ENCODE results near the gene RGS6. TPM values are rescaled to one million over a fixed set of nuclear protein-coding genes. Genes with fewer than 3 reads are reported as not detected.

Gene RGS6
- total RNA-seq, 1 donor from 2014 or later = 1.6 TPM

- no peak for TF ChIP-seq CTCF (conservative IDR thresholded peaks at IDR 0.05)
- Mint-ChIP-seq H3K9me3 (no peaks in the 10 kb centered on the region), H3K4me1 (ENCODE audit: unreplicated experiment) (no peaks in the 10 kb centered on the region), H3K4me3 (no peak overlapping the region), H3K36me3 (no peaks in the 10 kb centered on the region), H3K27ac (no peak overlapping the region), H3K27me3 (no peaks in the 10 kb centered on the region)
- no peak for DNase-seq (ENCODE audit: extremely low spot score, unreplicated experiment)
These were observed 444.8 kb downstream of the RGS6 start for GRCh38 chr14:72377016-72377415.

DNA sequence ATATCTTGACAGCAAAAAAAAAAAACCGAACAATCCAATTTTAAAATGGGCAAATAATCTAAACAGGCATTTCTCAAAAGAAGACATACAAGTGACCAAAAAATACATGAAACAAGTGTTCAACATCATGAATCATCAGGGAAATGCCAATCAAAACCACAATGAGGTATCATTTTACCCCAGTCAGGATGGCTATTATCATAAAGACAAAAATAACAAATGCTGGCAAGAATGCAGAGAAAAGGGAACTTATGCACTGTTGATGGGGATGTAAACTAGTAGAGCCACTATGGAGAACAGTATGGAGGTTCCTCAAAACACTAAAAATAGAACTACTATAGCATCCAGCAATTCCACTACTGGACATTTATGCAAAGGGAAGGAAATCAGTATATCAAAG is 448.2 kb downstream of the RGS6 start:
- no peaks in the 10 kb centered on the region for H3K9me3 Mint-ChIP-seq

DNA sequence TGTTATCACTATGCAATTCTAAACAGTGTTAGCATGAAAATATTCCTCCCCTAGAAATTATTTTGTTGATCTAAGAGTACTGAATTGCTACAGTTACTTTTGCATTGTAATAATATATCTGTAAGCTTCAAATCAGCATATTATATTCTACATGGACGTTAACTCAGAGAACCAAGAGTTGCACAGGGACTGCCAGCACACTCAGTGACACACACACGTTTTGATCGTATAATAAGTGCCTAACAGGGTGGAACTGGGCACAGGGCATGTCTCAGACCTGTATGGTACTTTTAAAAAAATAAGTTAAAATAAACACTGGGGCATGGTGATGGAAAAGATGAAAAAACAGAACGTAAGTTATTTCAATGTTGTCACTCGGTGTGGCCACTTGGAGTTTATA is 451.6 kb downstream of the RGS6 start:
- Mint-ChIP-seq H3K9me3 (no peaks in the 10 kb centered on the region), H3K27ac (no peak overlapping the region), H3K4me3 (no peak overlapping the region), H3K27me3 (peaks cover 1% of the 10 kb centered on the region), H3K36me3 (no peaks in the 10 kb centered on the region), H3K4me1 (ENCODE audit: unreplicated experiment) (no peaks in the 10 kb centered on the region)
- DNase-seq (ENCODE audit: extremely low spot score, unreplicated experiment) = no peak
- TF ChIP-seq CTCF (conservative IDR thresholded peaks at IDR 0.05) = no peak

More for the DNA sequence above, 448.2 kb downstream of the RGS6 start:
- TF ChIP-seq CTCF (conservative IDR thresholded peaks at IDR 0.05) = no peak
- Mint-ChIP-seq H3K4me1 (ENCODE audit: unreplicated experiment) (no peaks in the 10 kb centered on the region), H3K27me3 (no peaks in the 10 kb centered on the region), H3K27ac (no peak overlapping the region), H3K36me3 (no peaks in the 10 kb centered on the region), H3K4me3 (no peak overlapping the region)
- DNase-seq (ENCODE audit: extremely low spot score, unreplicated experiment) = no peak

GRCh38 chr14:72387726-72388125 is 455.5 kb downstream of the RGS6 start:
- Mint-ChIP-seq H3K27ac (no peak overlapping the region), H3K36me3 (no peaks in the 10 kb centered on the region), H3K9me3 (no peaks in the 10 kb centered on the region), H3K4me3 (no peak overlapping the region), H3K27me3 (peaks cover 6% of the 10 kb centered on the region), H3K4me1 (ENCODE audit: unreplicated experiment) (no peaks in the 10 kb centered on the region)
- no peak for DNase-seq (ENCODE audit: extremely low spot score, unreplicated experiment)
- no peak for TF ChIP-seq CTCF (conservative IDR thresholded peaks at IDR 0.05)

GRCh38 chr14:72389200-72389599 is 457.0 kb downstream of the RGS6 start:
- no peak for DNase-seq (ENCODE audit: extremely low spot score, unreplicated experiment)
- no peaks in the 10 kb centered on the region for H3K36me3 Mint-ChIP-seq
- H3K9me3 Mint-ChIP-seq = peaks cover 8% of the 10 kb centered on the region
- no peak overlapping the region for H3K27ac Mint-ChIP-seq
- H3K4me3 Mint-ChIP-seq = no peak overlapping the region
- peaks cover 6% of the 10 kb centered on the region for H3K27me3 Mint-ChIP-seq
- H3K4me1 Mint-ChIP-seq (ENCODE audit: unreplicated experiment) = no peaks in the 10 kb centered on the region
- no peak for TF ChIP-seq CTCF (conservative IDR thresholded peaks at IDR 0.05)

DNA sequence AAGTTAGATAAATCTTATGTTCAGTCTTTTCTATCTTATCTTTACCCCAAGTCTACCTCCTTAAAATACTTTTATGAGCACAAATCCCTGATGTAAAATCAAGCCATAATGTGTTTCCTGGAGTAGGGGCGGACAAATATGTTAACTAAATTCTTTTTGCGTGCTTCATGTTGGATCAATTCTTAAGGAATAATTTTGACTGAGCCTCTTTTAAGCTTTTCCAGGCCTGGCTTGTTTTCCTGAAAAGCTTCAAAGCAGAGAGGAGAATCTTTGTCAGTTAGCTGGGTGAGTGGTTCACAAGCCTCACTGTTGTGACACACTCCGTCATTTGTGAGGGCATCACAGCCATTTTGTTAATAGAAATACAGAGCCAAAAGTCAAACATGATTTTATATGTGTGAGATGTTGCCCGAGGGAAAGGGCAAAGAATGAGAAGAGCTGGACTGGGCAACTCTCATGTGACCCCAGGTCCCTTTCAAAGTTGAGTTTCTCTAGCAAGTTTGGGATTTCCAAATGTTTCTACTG is 468.9 kb downstream of the RGS6 start:
- H3K4me3 Mint-ChIP-seq = no peak overlapping the region
- no peak for DNase-seq (ENCODE audit: extremely low spot score, unreplicated experiment)
- no peaks in the 10 kb centered on the region for H3K36me3 Mint-ChIP-seq
- H3K4me1 Mint-ChIP-seq (ENCODE audit: unreplicated experiment) = no peaks in the 10 kb centered on the region
- H3K27me3 Mint-ChIP-seq = no peaks in the 10 kb centered on the region
- no peaks in the 10 kb centered on the region for H3K9me3 Mint-ChIP-seq
- TF ChIP-seq CTCF (conservative IDR thresholded peaks at IDR 0.05) = no peak
- no peak overlapping the region for H3K27ac Mint-ChIP-seq
